ENCODE results near the gene DUS1L.

DNA sequence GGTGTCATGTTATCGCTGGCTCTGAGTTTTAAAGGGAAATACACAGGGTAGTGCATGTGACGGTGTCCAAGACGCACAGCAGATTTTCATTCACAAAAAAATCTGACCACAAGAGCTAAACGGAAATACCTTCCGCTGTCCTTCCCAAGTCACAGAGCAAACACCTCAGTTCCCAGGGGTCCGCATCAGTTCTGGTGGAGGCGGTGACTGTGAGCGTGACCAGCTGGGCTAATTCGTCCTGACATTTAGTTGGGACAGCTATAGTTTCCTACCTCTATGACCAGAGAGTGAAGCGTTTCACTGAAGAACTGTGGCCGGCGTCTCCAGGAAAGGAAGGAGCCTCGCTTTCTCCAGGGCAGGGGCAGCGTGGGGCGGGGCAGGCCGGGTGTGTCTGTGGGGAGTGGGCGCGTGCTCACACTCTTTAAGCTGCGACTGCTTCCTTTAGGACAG is 42.9 kb upstream of the DUS1L start:
- no peak for TF ChIP-seq CTCF (IDR thresholded peaks at IDR 0.05)
- no peak for TF ChIP-seq POLR2A (IDR thresholded peaks at IDR 0.05)
